Epithelial cell of esophagus (primary cell): ENCODE data around the gene RBM33.

Source experiments
- DNase-seq: peaks from one replicate; pipeline ENCODE4 v3.0.0; 2010; ENCODE audit warnings: low read depth
- H3K4me3 ChIP-seq: 2 replicates; pipeline ENCODE4 v1.5.1; 2011; ENCODE audit warnings: mild to moderate bottlenecking, low read length, control low read depth
- TF ChIP-seq, protein P1 (sequence below): IDR thresholded peaks from 2 replicates; pipeline ENCODE4 v1.5.1; 2011; ENCODE audit warnings: low read depth, mild to moderate bottlenecking, low read length, control low read depth, inconsistent platforms; ENCODE audit not compliant: insufficient read depth; ENCODE audit errors: missing control alignments

RBM33 gene

GRCh38 chr7:155738104-155738503 lies 93.6 kb downstream of the RBM33 start:
- TF ChIP-seq, protein P1, sequence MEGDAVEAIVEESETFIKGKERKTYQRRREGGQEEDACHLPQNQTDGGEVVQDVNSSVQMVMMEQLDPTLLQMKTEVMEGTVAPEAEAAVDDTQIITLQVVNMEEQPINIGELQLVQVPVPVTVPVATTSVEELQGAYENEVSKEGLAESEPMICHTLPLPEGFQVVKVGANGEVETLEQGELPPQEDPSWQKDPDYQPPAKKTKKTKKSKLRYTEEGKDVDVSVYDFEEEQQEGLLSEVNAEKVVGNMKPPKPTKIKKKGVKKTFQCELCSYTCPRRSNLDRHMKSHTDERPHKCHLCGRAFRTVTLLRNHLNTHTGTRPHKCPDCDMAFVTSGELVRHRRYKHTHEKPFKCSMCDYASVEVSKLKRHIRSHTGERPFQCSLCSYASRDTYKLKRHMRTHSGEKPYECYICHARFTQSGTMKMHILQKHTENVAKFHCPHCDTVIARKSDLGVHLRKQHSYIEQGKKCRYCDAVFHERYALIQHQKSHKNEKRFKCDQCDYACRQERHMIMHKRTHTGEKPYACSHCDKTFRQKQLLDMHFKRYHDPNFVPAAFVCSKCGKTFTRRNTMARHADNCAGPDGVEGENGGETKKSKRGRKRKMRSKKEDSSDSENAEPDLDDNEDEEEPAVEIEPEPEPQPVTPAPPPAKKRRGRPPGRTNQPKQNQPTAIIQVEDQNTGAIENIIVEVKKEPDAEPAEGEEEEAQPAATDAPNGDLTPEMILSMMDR = no peak
- DNase-seq = no peak
- no peak overlapping the region for H3K4me3 ChIP-seq

- TF ChIP-seq, protein P1 = peak; percentile 72
- DNase-seq = peak; percentile 80
- no peak overlapping the region for H3K4me3 ChIP-seq
Measured at GRCh38 chr7:155738652-155739537, 94.4 kb downstream of the RBM33 start.

DNA sequence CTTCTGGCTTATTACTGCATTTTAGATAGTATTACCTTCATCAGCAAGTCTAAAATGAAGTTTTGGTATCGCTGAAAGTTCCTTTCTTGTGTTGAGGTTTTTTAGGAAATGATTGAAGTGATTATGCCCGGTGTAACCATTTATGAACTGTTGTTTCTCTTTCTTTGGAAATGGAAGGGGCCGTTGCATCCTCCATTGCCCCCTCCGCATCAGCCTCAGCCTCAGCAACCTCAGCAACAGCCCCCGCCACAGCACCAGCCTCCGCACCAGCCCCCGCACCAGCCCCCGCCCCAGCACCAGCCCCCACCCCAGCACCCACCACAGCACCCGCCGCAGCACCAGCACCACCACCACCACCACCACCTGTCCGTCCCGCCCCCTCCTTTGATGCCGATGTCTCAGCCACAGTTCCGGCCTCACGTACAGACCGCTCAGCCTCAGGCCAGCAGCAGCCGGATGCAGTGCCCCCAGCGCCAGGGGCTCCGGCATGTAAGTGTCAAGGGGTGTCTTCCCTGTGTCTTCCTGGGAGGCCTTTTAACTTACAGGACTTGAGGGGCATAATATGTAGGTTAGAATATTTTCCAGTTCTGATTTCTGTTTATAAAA lies 95.2 kb downstream of the RBM33 start:
- DNase-seq = no peak
- H3K4me3 ChIP-seq = no peak overlapping the region
- TF ChIP-seq, protein P1 = no peak

DNA sequence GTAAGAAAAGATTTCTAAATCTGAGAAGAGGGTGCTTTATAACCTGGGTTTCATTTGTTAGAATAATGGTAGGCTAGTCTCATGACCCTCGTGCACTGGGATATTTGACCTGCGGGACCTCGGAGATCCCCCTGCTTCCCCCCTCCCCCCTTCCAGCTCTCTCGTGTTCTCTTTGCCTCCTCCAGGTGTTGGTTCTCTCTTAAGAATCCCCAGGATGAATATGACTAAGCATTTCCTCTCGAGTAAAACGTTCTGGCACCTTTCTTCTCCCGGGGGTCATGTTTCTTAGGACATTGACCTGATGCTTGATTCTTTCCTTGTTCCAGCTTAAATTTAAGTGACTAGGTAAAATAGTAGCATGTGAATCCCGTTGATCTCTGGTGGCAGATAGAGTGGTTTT lies 96.6 kb downstream of the RBM33 start:
- DNase-seq = no peak
- H3K4me3 ChIP-seq = no peak overlapping the region
- TF ChIP-seq, protein P1 = no peak

DNA sequence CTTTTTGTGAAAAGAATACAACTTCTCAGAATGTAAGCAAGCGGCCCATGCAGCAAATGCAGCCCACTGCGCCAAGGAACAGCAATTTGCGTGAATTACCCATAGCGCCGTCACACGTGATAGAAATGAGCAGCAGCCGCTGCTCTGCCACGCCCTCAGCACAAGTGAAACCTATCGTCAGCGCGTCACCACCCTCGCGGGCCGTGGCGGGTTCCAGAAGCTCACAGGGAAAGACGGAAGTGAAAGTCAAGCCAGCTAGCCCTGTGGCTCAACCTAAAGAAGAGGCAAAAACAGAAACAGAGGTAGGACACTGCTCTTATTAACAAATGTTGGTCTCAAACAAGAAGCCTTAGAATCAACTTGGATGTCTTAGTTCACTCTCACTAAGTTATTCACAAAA lies 97.3 kb downstream of the RBM33 start:
- no peak for DNase-seq
- TF ChIP-seq, protein P1 = no peak
- no peak overlapping the region for H3K4me3 ChIP-seq

DNA sequence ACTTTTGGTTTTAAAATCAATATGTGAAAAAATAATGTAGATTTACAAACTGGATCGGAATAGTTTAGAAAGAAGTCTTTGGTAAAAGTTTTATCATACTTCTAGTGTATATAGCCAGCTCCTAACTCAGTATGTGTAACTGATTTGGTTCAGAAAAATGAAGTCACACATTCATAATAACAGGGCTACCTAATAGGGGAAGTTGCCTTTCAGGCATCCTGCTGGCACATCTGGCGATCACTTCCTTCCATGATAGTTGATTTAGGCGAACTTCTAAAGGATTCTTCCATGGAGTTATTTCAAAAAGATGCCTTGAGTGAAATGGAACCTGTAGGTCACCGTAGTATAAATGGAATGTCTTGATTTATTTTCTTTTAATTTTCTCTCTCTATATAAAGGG lies 98.7 kb downstream of the RBM33 start:
- TF ChIP-seq, protein P1 = no peak
- DNase-seq = no peak
- H3K4me3 ChIP-seq = no peak overlapping the region
